ENCODE results near the gene TBX15. TPM values are rescaled to one million over a fixed set of nuclear protein-coding genes. Genes with fewer than 3 reads are reported as not detected.

The TBX15 gene
- total RNA-seq, 8 experiments from 2014 or later: 0.11 to 104 (median 5.3) TPM

DNA sequence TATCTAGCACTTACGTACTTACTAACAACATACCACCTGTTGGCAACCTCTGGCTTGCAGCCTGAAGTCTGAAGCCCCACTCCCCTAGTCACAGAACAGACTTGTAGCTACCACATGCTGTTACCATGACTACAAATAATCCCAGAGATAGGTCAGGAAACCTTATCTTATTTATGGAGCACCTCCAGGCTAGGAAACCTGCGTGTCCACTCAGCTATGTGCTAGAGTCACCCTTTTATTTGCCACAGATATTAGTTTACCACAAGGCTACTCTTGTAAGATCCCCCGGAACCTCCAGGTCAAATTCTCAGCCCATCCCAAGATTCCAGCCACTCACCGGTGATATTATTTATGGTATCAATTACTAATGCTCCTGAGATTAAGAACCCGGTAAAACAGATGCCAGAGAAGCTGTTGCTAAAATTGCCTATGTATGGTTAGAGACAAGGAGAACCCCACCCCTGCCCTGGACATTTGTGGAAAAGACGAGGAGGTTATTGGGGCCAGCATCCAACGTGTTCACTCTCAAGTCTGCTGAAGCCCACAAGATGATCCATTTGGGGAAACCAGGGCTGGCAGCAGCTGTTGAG, 116.5 kb downstream of the TBX15 start:
- 20 to 100% (median 91%) methylated on average over 1 to 7 of the region's 7 CpGs; no CpG with 5 or more reads in 1 of the 10 experiments for WGBS, 10 experiments
- in situ Hi-C loops (cut with MboI; ENCODE audit: low pct_unique_long_range_greater_than_20kb in 2 of 9, low sequenced_read_pairs in 9 of 9, unreplicated experiment in 9 of 9): no loop called here
- no peak for ATAC-seq (replicated peaks in 6 of 8)

DNA sequence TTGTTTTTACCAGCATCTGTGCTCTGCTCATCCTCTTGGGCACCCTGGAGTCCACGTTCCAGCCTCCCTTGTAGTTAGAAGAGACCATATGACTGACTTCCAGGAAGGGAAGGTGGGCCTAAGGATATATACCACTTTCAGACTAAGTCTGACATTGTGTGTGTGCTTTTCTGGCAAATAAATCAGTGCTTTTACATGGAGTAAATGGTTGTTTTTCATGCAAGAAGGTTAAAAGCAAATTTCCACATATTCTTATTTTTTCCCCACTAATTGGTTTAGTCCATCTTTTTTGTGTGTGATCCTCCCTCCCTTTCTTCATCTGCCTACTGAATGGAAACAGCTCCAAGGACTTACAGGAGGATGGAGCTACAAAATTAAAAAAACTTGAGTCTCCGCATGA, 119.8 kb downstream of the TBX15 start:
- Histone ChIP-seq H3K27ac (no peak overlapping the region), H3K4me3 (no peak overlapping the region), H3K4me1 (replicated peaks in 1 of 2) (peaks cover 0 to 7% of the 10 kb centered on the region in 2 donors)
- ATAC-seq (replicated peaks in 6 of 8): no peak
- 49 to 100% (median 75%) methylated on average over 1 to 2 of the region's 2 CpGs; no CpG with 5 or more reads in 2 of the 10 experiments for WGBS, 10 experiments
- in situ Hi-C loops (cut with MboI; ENCODE audit: low pct_unique_long_range_greater_than_20kb in 2 of 9, low sequenced_read_pairs in 9 of 9, unreplicated experiment in 9 of 9): no loop called here

More for the DNA sequence above, 116.5 kb downstream of the TBX15 start:
- Histone ChIP-seq H3K4me3 (no peak overlapping the region), H3K27ac (no peak overlapping the region), H3K4me1 (replicated peaks in 1 of 2) (peaks cover 0 to 3% of the 10 kb centered on the region in 2 donors)

DNA sequence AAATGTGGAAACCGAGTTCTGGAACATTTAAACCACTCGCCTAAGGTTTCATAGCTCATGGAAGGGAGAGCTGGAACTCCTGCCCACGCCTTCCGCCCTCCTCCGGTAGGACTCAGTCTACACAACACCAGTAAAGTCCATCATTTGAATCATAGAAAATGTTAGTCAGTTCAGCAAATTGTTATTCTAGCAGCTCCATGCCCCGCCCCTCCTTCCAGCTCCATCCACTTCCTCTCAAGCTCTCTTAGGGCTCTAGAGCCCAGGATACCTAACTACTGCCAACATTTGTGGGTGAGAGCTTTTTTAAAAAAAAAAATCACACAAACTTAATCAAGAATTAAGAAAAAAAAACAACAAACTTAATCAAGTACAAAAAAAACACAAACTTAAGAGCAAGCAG, 121.8 kb downstream of the TBX15 start:
- Histone ChIP-seq H3K4me3 (no peak overlapping the region), H3K4me1 (replicated peaks in 1 of 2) (peaks cover 0 to 7% of the 10 kb centered on the region in 2 donors), H3K27ac (no peak overlapping the region)
- peak in 1 of 8 experiments; percentile 43 for ATAC-seq (replicated peaks in 6 of 8)
- in situ Hi-C loops (cut with MboI; ENCODE audit: low pct_unique_long_range_greater_than_20kb in 2 of 9, low sequenced_read_pairs in 9 of 9, unreplicated experiment in 9 of 9): no loop called here
- 53 to 100% (median 90%) methylated on average over 1 to 6 of the region's 6 CpGs for WGBS, 10 experiments

DNA sequence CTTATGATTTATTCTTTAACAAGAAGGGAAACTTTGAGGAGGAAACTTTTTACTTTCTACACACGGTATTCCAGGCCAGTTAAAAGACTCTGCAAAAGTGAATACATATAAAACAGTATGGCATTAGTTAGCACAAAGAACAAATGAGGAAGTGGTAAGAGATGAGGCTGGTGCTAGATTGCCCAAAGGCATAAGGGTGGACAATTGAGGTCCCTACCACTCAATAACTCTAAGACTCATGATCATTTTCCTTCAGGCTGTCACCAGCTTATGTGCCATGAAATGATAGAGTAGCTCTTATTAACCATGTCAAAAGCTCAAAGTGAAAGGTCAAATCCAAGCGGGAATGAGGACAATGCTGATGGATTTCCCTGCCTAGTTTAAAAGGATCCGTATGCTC, 124.5 kb downstream of the TBX15 start:
- Histone ChIP-seq H3K4me3 (no peak overlapping the region), H3K4me1 (replicated peaks in 1 of 2) (peaks cover 0 to 7% of the 10 kb centered on the region in 2 donors), H3K27ac (no peak overlapping the region)
- no peak for ATAC-seq (replicated peaks in 6 of 8)
- in situ Hi-C loops (cut with MboI; ENCODE audit: low pct_unique_long_range_greater_than_20kb in 2 of 9, low sequenced_read_pairs in 9 of 9, unreplicated experiment in 9 of 9): no loop called here
- 43 to 100% (median 77%) methylated on average over 1 to 3 of the region's 3 CpGs; no CpG with 5 or more reads in 1 of the 10 experiments for WGBS, 10 experiments

DNA sequence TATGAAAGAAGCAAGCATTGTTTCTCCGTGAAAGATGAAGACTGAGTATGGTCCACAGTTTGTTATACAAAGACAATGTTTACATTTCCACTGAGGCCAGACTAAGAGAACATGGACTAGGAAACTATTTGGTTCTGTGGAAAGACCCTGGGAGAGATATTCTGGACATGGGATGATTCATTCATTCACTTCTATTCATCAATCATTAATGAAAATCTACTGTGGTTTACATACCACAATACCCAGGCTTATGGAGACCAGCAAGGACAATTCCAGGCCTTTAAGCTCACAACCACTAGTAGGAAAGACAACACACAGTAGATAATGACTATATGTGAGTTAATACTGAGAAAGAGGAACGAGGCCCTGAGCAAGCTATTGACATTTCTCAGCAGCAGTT, 125.4 kb downstream of the TBX15 start:
- peaks cover 0 to 7% of the 10 kb centered on the region in 2 donors for H3K4me1 ChIP-seq (replicated peaks in 1 of 2)
- WGBS, 10 experiments: 29 to 80% (median 69%) methylated on average over 1 to 2 of the region's 2 CpGs; no CpG with 5 or more reads in 2 of the 10 experiments
- ATAC-seq (replicated peaks in 6 of 8): no peak
- in situ Hi-C loops (cut with MboI; ENCODE audit: low pct_unique_long_range_greater_than_20kb in 2 of 9, low sequenced_read_pairs in 9 of 9, unreplicated experiment in 9 of 9): no loop called here
- no peak overlapping the region for H3K27ac ChIP-seq
- no peak overlapping the region for H3K4me3 ChIP-seq

DNA sequence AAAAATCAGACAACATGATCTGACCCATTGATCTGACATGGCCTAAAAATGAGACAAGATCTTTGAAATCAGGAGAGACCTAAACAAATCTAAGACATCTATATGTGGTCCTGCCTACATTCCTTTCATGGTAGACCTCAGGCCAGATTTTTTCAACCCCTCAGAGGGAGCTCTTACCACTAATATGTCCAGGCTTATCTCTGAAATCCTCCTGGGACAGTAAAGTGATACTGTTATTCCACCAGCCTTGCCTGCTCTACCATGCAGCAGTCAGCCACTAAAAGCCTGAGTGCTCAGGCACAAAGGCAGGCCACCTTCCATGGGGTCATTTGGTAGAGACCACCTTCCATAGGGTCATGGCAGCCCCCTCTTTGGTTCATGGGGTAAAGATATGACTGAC, 126.9 kb downstream of the TBX15 start:
- Histone ChIP-seq H3K4me3 (no peak overlapping the region), H3K4me1 (replicated peaks in 1 of 2) (peaks cover 0 to 7% of the 10 kb centered on the region in 2 donors), H3K27ac (no peak overlapping the region)
- no peak for ATAC-seq (replicated peaks in 6 of 8)
- in situ Hi-C loops (cut with MboI; ENCODE audit: low pct_unique_long_range_greater_than_20kb in 2 of 9, low sequenced_read_pairs in 9 of 9, unreplicated experiment in 9 of 9): no loop called here

DNA sequence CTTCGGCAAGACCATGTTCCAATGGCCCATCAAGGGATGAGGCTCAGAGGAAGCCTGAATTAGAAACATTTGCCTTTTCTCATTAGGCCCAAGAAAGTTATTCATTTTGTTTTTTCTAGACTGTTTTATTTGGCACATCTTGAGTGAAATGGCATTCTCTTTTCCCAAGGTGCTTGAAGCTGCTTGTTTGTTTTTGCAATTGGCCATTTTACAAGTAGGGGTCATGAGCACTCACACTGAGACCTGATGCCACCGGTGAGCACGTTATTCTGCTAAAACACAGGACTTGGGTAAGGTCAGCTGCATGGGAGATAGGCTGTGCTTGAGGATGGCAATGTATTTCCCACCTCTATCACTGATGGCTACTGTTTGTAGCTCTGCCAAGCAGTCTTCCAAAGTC, 128.1 kb downstream of the TBX15 start:
- WGBS, 10 experiments: 32 to 90% (median 74%) methylated on average over 2 to 3 of the region's 3 CpGs; no CpG with 5 or more reads in 1 of the 10 experiments

DNA sequence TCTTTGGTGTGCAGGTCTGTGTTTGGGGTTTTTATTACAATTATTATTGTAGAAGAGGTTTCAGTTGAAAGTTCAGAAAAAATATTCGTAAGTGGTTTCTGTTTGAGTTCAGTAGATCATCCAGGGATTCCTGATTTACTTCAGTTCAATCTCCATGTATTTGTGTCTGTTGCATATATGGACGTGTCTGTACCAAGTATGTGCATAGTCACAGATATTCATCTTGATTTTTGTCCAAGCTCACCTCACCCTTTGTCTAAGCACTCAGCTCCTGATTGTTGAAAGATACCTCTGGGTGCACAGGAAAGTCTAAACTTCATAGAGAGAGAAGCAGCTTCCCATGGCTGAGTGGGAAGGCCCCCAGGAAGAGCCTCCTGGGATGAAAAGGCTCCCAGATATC, 141.7 kb downstream of the TBX15 start:
- Histone ChIP-seq H3K4me1 (replicated peaks in 1 of 2) (peaks cover 0 to 5% of the 10 kb centered on the region in 2 donors), H3K4me3 (no peak overlapping the region), H3K27ac (no peak overlapping the region)
- in situ Hi-C loops (cut with MboI; ENCODE audit: low pct_unique_long_range_greater_than_20kb in 2 of 9, low sequenced_read_pairs in 9 of 9, unreplicated experiment in 9 of 9): no loop called here
- 0 to 95% (median 59%) methylated on average over 1 to 2 of the region's 2 CpGs for WGBS, 10 experiments
- ATAC-seq (replicated peaks in 6 of 8): peak in 3 of 8 experiments; percentile 68 to 84 (median 76)

More for the DNA sequence above, 128.1 kb downstream of the TBX15 start:
- no peak overlapping the region for H3K4me3 ChIP-seq
- no peak overlapping the region for H3K27ac ChIP-seq
- in situ Hi-C loops (cut with MboI; ENCODE audit: low pct_unique_long_range_greater_than_20kb in 2 of 9, low sequenced_read_pairs in 9 of 9, unreplicated experiment in 9 of 9): no loop called here
- peaks cover 0 to 7% of the 10 kb centered on the region in 2 donors for H3K4me1 ChIP-seq (replicated peaks in 1 of 2)
- no peak for ATAC-seq (replicated peaks in 6 of 8)

DNA sequence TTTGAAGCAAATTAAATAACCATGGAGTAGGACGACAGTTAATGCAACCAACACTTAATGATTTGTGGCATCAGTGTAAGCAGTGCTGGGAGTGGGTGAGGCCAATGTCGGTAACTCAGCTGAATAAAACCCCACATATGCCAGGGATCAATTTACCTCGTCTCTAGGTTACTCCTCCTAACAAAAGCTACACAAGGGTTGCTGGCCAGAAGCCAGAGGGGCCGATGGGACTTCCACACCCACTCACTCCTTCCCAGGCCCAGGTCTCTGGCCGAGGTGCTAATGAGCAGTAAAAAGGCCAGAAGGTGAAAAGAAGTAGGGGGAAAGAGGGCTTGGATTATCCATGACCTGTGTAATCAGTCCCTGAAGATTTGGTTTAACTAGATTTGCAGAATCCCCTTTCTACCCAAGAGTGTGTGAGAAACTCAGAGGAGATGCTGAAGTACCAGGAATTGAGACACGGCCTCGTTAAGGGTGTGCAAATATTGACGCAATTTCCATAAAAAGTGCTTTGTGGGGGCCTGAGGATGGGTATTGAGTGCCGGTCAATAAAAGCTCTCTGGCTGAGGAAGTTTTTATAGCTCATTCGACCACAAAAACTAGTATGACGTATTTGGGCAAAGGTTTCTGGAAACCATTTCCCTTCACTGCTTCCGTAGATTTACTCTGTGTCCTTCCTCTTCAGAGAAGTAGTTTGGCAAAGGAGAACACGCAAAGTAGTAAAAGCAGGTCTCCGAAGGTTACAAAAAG, 145.5 kb downstream of the TBX15 start:
- WGBS, 10 experiments: 38 to 92% (median 69%) methylated on average over 1 to 14 of the region's 14 CpGs
- no peak overlapping the region for H3K4me3 ChIP-seq
- no peak overlapping the region for H3K27ac ChIP-seq
- peak in 6 of 8 experiments; percentile 26 to 95 (median 70) for ATAC-seq (replicated peaks in 6 of 8)
- H3K4me1 ChIP-seq (replicated peaks in 1 of 2): peaks cover 0 to 5% of the 10 kb centered on the region in 2 donors
- in situ Hi-C loops (cut with MboI; ENCODE audit: low pct_unique_long_range_greater_than_20kb in 2 of 9, low sequenced_read_pairs in 9 of 9, unreplicated experiment in 9 of 9): no loop called here

DNA sequence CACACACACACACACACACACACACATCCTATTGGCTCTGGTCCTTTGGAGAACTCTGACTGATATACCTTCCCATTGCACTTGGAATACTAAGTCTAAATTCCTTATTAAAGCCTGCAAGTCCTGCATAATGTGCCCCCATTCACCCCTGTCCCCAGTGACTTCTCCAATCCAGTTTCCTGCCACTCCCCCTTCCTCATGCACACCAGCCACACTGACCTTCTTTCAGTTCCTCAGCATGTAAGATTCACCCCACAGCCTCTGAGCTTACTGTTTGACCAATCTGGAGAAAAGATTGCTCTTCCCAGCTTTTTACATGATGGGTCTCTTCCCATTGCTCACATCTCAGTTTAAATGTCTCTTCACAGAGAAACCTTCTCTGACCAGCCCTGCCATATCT, 146.6 kb downstream of the TBX15 start:
- peaks cover 0 to 5% of the 10 kb centered on the region in 2 donors for H3K4me1 ChIP-seq (replicated peaks in 1 of 2)
- no peak overlapping the region for H3K4me3 ChIP-seq
- H3K27ac ChIP-seq: no peak overlapping the region
- ATAC-seq (replicated peaks in 6 of 8): no peak
- in situ Hi-C loops (cut with MboI; ENCODE audit: low pct_unique_long_range_greater_than_20kb in 2 of 9, low sequenced_read_pairs in 9 of 9, unreplicated experiment in 9 of 9): no loop called here

Other genes with a start within 250 kb of the TBX15 start
- gene WARS2, start 152.3 kb upstream of the TBX15 start, total RNA-seq: 10 to 100 TPM; 11.8 to 20.8 (median 17.2) TPM

Measured in motor neuron (in vitro differentiated cells).